ENCODE results near the gene UBN2.

UBN2 gene

GRCh38 chr7:139232904-139233303 is 1.9 kb downstream of the UBN2 start:
- no peak for DNase-seq

GRCh38 chr7:139241258-139241657 is 10.2 kb downstream of the UBN2 start:
- no peak for DNase-seq

GRCh38 chr7:139242741-139243281 is 11.8 kb downstream of the UBN2 start:
- no peak for DNase-seq

- no peak for DNase-seq
Observed at GRCh38 chr7:139245401-139245800, 14.4 kb downstream of the UBN2 start.

GRCh38 chr7:139246494-139246893 is 15.5 kb downstream of the UBN2 start:
- DNase-seq, result no peak

GRCh38 chr7:139246905-139247304 is 15.9 kb downstream of the UBN2 start:
- no peak for DNase-seq

- DNase-seq, result no peak
Observed at GRCh38 chr7:139249179-139249810, 18.3 kb downstream of the UBN2 start.

- no peak for DNase-seq
Observed at GRCh38 chr7:139252451-139252850, 21.4 kb downstream of the UBN2 start.

- no peak for DNase-seq
Observed at GRCh38 chr7:139254281-139254680, 23.2 kb downstream of the UBN2 start.

- DNase-seq, result no peak
Observed at GRCh38 chr7:139254728-139255127, 23.7 kb downstream of the UBN2 start.

- DNase-seq, result no peak
Observed at GRCh38 chr7:139255290-139255689, 24.3 kb downstream of the UBN2 start.

GRCh38 chr7:139259142-139259541 is 28.1 kb downstream of the UBN2 start:
- DNase-seq, result no peak

GRCh38 chr7:139264220-139264619 is 33.2 kb downstream of the UBN2 start:
- DNase-seq, result no peak

- no peak for DNase-seq
Observed at GRCh38 chr7:139265673-139266072, 34.6 kb downstream of the UBN2 start.

GRCh38 chr7:139271718-139272628 is 40.9 kb downstream of the UBN2 start:
- no peak for DNase-seq

GRCh38 chr7:139284252-139284896 is 53.3 kb downstream of the UBN2 start:
- no peak for DNase-seq

- no peak for DNase-seq
Observed at GRCh38 chr7:139286144-139286543, 55.1 kb downstream of the UBN2 start.

- no peak for DNase-seq
Observed at GRCh38 chr7:139292821-139293220, 61.8 kb downstream of the UBN2 start.

- no peak for DNase-seq
Observed at GRCh38 chr7:139293534-139293933, 62.5 kb downstream of the UBN2 start.

GRCh38 chr7:139294241-139294640 is 63.2 kb downstream of the UBN2 start:
- DNase-seq, result no peak

GRCh38 chr7:139294951-139295575 is 64.0 kb downstream of the UBN2 start:
- DNase-seq, result no peak

- DNase-seq, result no peak
Observed at GRCh38 chr7:139297795-139298194, 66.8 kb downstream of the UBN2 start.

- DNase-seq, result no peak
Observed at GRCh38 chr7:139299296-139299695, 68.3 kb downstream of the UBN2 start.
